SK-N-SH (cell line): ENCODE results near the gene SFR1. TPM values are rescaled to one million over a fixed set of nuclear protein-coding genes. Genes with fewer than 3 reads are reported as not detected.

ENCODE experiments used
- CTCF ChIA-PET: fragments of 300-600, 350-600 bp; formaldehyde crosslinking; extraction: SDS; loops from one replicate; lab custom pipeline; 2021; lab: Yijun Ruan, JAX
- POLR2A ChIA-PET: fragments of 350-600 bp; sonication (Branson Sonifier 250); formaldehyde crosslinking; extraction: SDS; loops from one replicate; lab custom pipeline; 2020; ENCODE audit warnings: antibody characterized with exemption, inconsistent platforms; lab: Yijun Ruan, JAX
- DNase-seq: peaks from one replicate; pipeline ENCODE4 v3.0.0; 2012
- H2AFZ ChIP-seq: fragments of 200-600 bp; sonication (generic); 2 replicates; pipeline ENCODE4 v1.8.1; 2016; ENCODE audit warnings: antibody characterized with exemption, mild to moderate bottlenecking, low read depth
- H3F3A ChIP-seq: fragments of 200-600 bp; sonication (generic); replicated peaks from 2 replicates; pipeline ENCODE3; 2016; ENCODE audit warnings: antibody characterized with exemption, mild to moderate bottlenecking; ENCODE audit not compliant: insufficient read depth
- H3K27ac ChIP-seq, 2 experiments: fragments of 200-500 bp in 1 of 2; fragments of 200-600 bp in 1 of 2; sonication (Bioruptor generic) in 1 of 2; sonication (generic), shearing (Covaris generic) in 1 of 2; 2 replicates each; pipeline versions ENCODE4 v1.5.1 to v1.6.1; 2014 to 2016; ENCODE audit warnings: low read depth in 2 of 2, inconsistent platforms in 1 of 2, low read length in 1 of 2, mild to moderate bottlenecking in 1 of 2, mixed read lengths in 1 of 2
- H3K27me3 ChIP-seq: fragments of 200-600 bp; sonication (generic), shearing (Covaris generic); 2 replicates; pipeline ENCODE4 v1.6.1; 2016; ENCODE audit warnings: mixed run types; ENCODE audit not compliant: insufficient read depth
- H3K36me3 ChIP-seq, 2 experiments: fragments of 200-500 bp in 1 of 2; fragments of 200-600 bp in 1 of 2; sonication (Bioruptor generic) in 1 of 2; sonication (generic) in 1 of 2; replicated peaks in 1 of 2; 2 replicates each; pipeline versions ENCODE3 to v1.5.1; 2014 to 2016; ENCODE audit warnings: low read length in 1 of 2, mild to moderate bottlenecking in 1 of 2; ENCODE audit not compliant: insufficient read depth in 2 of 2, control insufficient read depth in 1 of 2
- H3K4me1 ChIP-seq, 2 experiments: fragments of 200-500 bp in 1 of 2; fragments of 200-600 bp in 1 of 2; sonication (Bioruptor generic) in 1 of 2; sonication (generic), shearing (Covaris generic) in 1 of 2; 2 replicates each; pipeline versions ENCODE4 v1.5.1 to v1.6.1; 2014 to 2016; ENCODE audit warnings: low read depth in 1 of 2, low read length in 1 of 2, mixed run types in 1 of 2; ENCODE audit not compliant: insufficient read depth in 2 of 2, control insufficient read depth in 1 of 2
- H3K4me2 ChIP-seq: fragments of 200-600 bp; sonication (generic), shearing (Covaris generic); 2 replicates; pipeline ENCODE4 v1.6.1; 2017; ENCODE audit warnings: mixed run types
- H3K4me3 ChIP-seq, 2 experiments: fragments of 200-500 bp in 1 of 2; fragments of 200-600 bp in 1 of 2; sonication (Bioruptor generic) in 1 of 2; sonication (generic), shearing (Covaris generic) in 1 of 2; 2 replicates each; pipeline versions ENCODE4 v1.5.1 to v1.8.1; 2014 to 2016; ENCODE audit warnings: low read depth in 2 of 2, inconsistent platforms in 1 of 2, low read length in 1 of 2, mild to moderate bottlenecking in 1 of 2, mixed read lengths in 1 of 2, moderate library complexity in 1 of 2
- H3K79me2 ChIP-seq: fragments of 200-600 bp; sonication (generic); 2 replicates; pipeline ENCODE4 v1.8.1; 2017; ENCODE audit warnings: mild to moderate bottlenecking; ENCODE audit not compliant: insufficient read depth
- H3K9ac ChIP-seq: fragments of 200-600 bp; sonication (generic); 2 replicates; pipeline ENCODE4 v1.6.1; 2017; ENCODE audit warnings: mixed run types
- H3K9me2 ChIP-seq: fragments of 200-600 bp; sonication (generic); 2 replicates; pipeline ENCODE4 v1.6.1; 2017; ENCODE audit warnings: mixed run types
- H3K9me3 ChIP-seq: fragments of 200-600 bp; sonication (generic); 2 replicates; pipeline ENCODE4 v1.6.1; 2017; ENCODE audit warnings: mixed run types, mild to moderate bottlenecking, moderate library complexity
- H4K20me1 ChIP-seq: fragments of 200-600 bp; sonication (generic); 2 replicates; pipeline ENCODE4 v1.6.1; 2017; ENCODE audit warnings: mild to moderate bottlenecking, mixed run types; ENCODE audit not compliant: insufficient read depth
- CHD2 ChIP-seq: fragments of 150-350 bp; IDR thresholded peaks from 2 replicates; pipeline ENCODE4 v1.6.1; 2018; ENCODE audit warnings: low read length; ENCODE audit not compliant: partially characterized antibody
- FOSL2 ChIP-seq: IDR thresholded peaks from 2 replicates; pipeline ENCODE4 v1.4.0; 2012; ENCODE audit warnings: low read depth, mild to moderate bottlenecking, moderate library complexity, borderline replicate concordance
- GATA2 ChIP-seq: sonication (generic); formaldehyde crosslinking; IDR thresholded peaks from 2 replicates; pipeline ENCODE4 v1.5.0; 2020; ENCODE audit warnings: mild to moderate bottlenecking, missing genetic modification reagents
- MEF2A ChIP-seq: IDR thresholded peaks from 2 replicates; pipeline ENCODE4 v1.4.0; 2012; ENCODE audit warnings: low read depth, borderline replicate concordance
- RAD21 ChIP-seq: IDR thresholded peaks from 2 replicates; pipeline ENCODE4 v1.6.1; 2012; ENCODE audit warnings: mild to moderate bottlenecking, low read length
- TEAD4 ChIP-seq: IDR thresholded peaks from 2 replicates; pipeline ENCODE4 v1.4.0; 2012; ENCODE audit warnings: mild to moderate bottlenecking, borderline replicate concordance; ENCODE audit not compliant: insufficient read depth
- USF1 ChIP-seq: IDR thresholded peaks from 2 replicates; pipeline ENCODE4 v1.4.0; 2012; ENCODE audit warnings: low read depth, borderline replicate concordance
- ZBTB33 ChIP-seq: IDR thresholded peaks from 2 replicates; pipeline ENCODE4 v1.4.0; 2012; ENCODE audit warnings: low read depth, borderline replicate concordance
- WGBS: methylation state at CpG from one replicate; pipeline ENCODE4 v1.1.6; 2017; ENCODE audit warnings: low lambda C conversion rate; 5-methylcytosine and 5-hydroxymethylcytosine counted together
- polyA plus RNA-seq, 3 experiments: library from polyadenylated mRNA; depleted of rRNA; stranded (reverse); fragments of >200 nt; gene quantifications; 2 replicates each; pipeline ENCODE4 v1.2.3, GENCODE V29; 2012

SFR1 gene
- polyA plus RNA-seq, 1 of the 3 experiments (the other 2 are of a cell fraction): 1.5 TPM

- no peaks in the 10 kb centered on the region for H3K9me3 ChIP-seq
- no peak overlapping the region for H3K4me2 ChIP-seq
- H2AFZ ChIP-seq: no peak overlapping the region
- H3K79me2 ChIP-seq: no peaks in the 10 kb centered on the region
- H3F3A ChIP-seq: no peaks in the 10 kb centered on the region
- H3K27me3 ChIP-seq: no peaks in the 10 kb centered on the region
- H3K27ac ChIP-seq: no peak overlapping the region
- TF ChIP-seq TEAD4: no peak
- no peaks in the 10 kb centered on the region for H3K4me1 ChIP-seq
- H3K9ac ChIP-seq: no peak overlapping the region
- whole genome bisulfite sequencing: 76% methylated on average over 5 of the region's 5 CpGs
- H4K20me1 ChIP-seq: no peaks in the 10 kb centered on the region
- no peak for DNase-seq
- POLR2A ChIA-PET: no interaction called here
- H3K36me3 ChIP-seq: no peaks in the 10 kb centered on the region
- CTCF ChIA-PET: interaction anchor here (0.7 to 1.6 kb wide), 6 partner anchors 12 to 197 kb away, joined by 3 to 5 read pairs (median 3); partner anchors contain the start of gene SFR1
- H3K4me3 ChIP-seq: no peak overlapping the region
- H3K9me2 ChIP-seq: no peaks in the 10 kb centered on the region
These were observed 37.4 kb upstream of the SFR1 start for GRCh38 chr10:104084482-104085142.

- Histone ChIP-seq H2AFZ (no peak within 1 kb of the TSS; the same call in 1 of the 2 replicates), H3K9me2 (no peaks in the 10 kb centered on the region), H4K20me1 (no peaks in the 10 kb centered on the region), H3K79me2 (no peaks in the 10 kb centered on the region), H3K9me3 (no peaks in the 10 kb centered on the region), H3F3A (no peaks in the 10 kb centered on the region), H3K4me3 (no peak within 1 kb of the TSS), H3K4me2 (no peak within 1 kb of the TSS), H3K4me1 (no peaks in the 10 kb centered on the region), H3K27me3 (no peaks in the 10 kb centered on the region), H3K36me3 (no peaks in the 10 kb centered on the region), H3K9ac (no peak within 1 kb of the TSS), H3K27ac (no peak within 1 kb of the TSS)
- TF ChIP-seq MEF2A (no peak), CHD2 (no peak), GATA2 (CRISPR knock-in tag) (no peak), USF1 (no peak), ZBTB33 (no peak), FOSL2 (no peak), RAD21 (no peak)
- DNase-seq: no peak
- CTCF ChIA-PET: no interaction called here
- POLR2A ChIA-PET: no interaction called here
- 85% methylated on average over 2 of the region's 3 CpGs for WGBS
These were observed 36.1 kb upstream of the SFR1 start, which contains the start of gene COL17A1 for GRCh38 chr10:104085801-104086400. TSS of gene COL17A1 (minus strand) at chr10:104085880. CDS start at chr10:104080673, 5,207 bp downstream.
